Measurements from ENCODE around the gene NCS1. TPM values are rescaled to one million over a fixed set of nuclear protein-coding genes. Genes with fewer than 3 reads are reported as not detected.

The NCS1 gene
- total RNA-seq, 4 donors from 2014 or later, result 105 to 231 (median 127) TPM

- H3K27me3 ChIP-seq, result no peaks in the 10 kb centered on the region
- no peaks in the 10 kb centered on the region for H3K36me3 ChIP-seq
- no peaks in the 10 kb centered on the region for H3K9me3 ChIP-seq
- peaks cover 0 to 4% (median 0%) of the 10 kb centered on the region in 3 donors for H3K4me1 ChIP-seq
- 100% methylated on average over 2 to 3 of the region's 3 CpGs for WGBS, 2 donors (ENCODE audit: low coverage in 1 of 2)
- no peak overlapping the region for H3K4me3 ChIP-seq
- ATAC-seq, result no peak
- no peak overlapping the region for H3K27ac ChIP-seq
- TF ChIP-seq CTCF (IDR thresholded peaks at IDR 0.05), result no peak
- TF ChIP-seq POLR2A (IDR thresholded peaks at IDR 0.05), result no peak
- no peak for TF ChIP-seq EP300 (IDR thresholded peaks at IDR 0.05)
- no peak for TF ChIP-seq POLR2AphosphoS5 (IDR thresholded peaks at IDR 0.05)
Measured at GRCh38 chr9:130160862-130161470, 11.2 kb upstream of the NCS1 start.

GRCh38 chr9:130165579-130165978 is 6.6 kb upstream of the NCS1 start:
- H3K27ac ChIP-seq, result no peak overlapping the region
- no peak for ATAC-seq
- 91 to 100% methylated on average over 1 of the region's 1 CpG for WGBS, 2 donors (ENCODE audit: low coverage in 1 of 2)

GRCh38 chr9:130166399-130166798 is 5.8 kb upstream of the NCS1 start:
- WGBS, 2 donors (ENCODE audit: low coverage in 1 of 2), result 73 to 91% methylated on average over 3 to 4 of the region's 4 CpGs

More at GRCh38 chr9:130165579-130165978, 6.6 kb upstream of the NCS1 start:
- Histone ChIP-seq H3K4me1 (no peaks in the 10 kb centered on the region), H3K9me3 (no peaks in the 10 kb centered on the region), H3K4me3 (no peak overlapping the region), H3K27me3 (no peaks in the 10 kb centered on the region), H3K36me3 (no peaks in the 10 kb centered on the region)
- TF ChIP-seq CTCF (IDR thresholded peaks at IDR 0.05), result no peak
- no peak for TF ChIP-seq POLR2AphosphoS5 (IDR thresholded peaks at IDR 0.05)
- no peak for TF ChIP-seq POLR2A (IDR thresholded peaks at IDR 0.05)
- TF ChIP-seq EP300 (IDR thresholded peaks at IDR 0.05), result no peak

GRCh38 chr9:130167927-130168326 is 4.3 kb upstream of the NCS1 start:
- no peak overlapping the region for H3K4me3 ChIP-seq
- no peak overlapping the region for H3K27ac ChIP-seq
- ATAC-seq, result no peak
- no peaks in the 10 kb centered on the region for H3K9me3 ChIP-seq
- TF ChIP-seq POLR2A (IDR thresholded peaks at IDR 0.05) (no peak), EP300 (IDR thresholded peaks at IDR 0.05) (no peak), POLR2AphosphoS5 (IDR thresholded peaks at IDR 0.05) (no peak), CTCF (IDR thresholded peaks at IDR 0.05) (no peak)
- WGBS, 2 donors (ENCODE audit: low coverage in 1 of 2), result 75 to 88% methylated on average over 4 to 6 of the region's 6 CpGs
- H3K27me3 ChIP-seq, result no peaks in the 10 kb centered on the region
- H3K36me3 ChIP-seq, result no peaks in the 10 kb centered on the region
- peaks cover 0 to 13% (median 5%) of the 10 kb centered on the region in 3 donors for H3K4me1 ChIP-seq

More at GRCh38 chr9:130166399-130166798, 5.8 kb upstream of the NCS1 start:
- ATAC-seq, result no peak
- no peak overlapping the region for H3K27ac ChIP-seq
- no peaks in the 10 kb centered on the region for H3K27me3 ChIP-seq
- TF ChIP-seq POLR2A (IDR thresholded peaks at IDR 0.05) (no peak), EP300 (IDR thresholded peaks at IDR 0.05) (no peak), CTCF (IDR thresholded peaks at IDR 0.05) (no peak), POLR2AphosphoS5 (IDR thresholded peaks at IDR 0.05) (no peak)
- no peak overlapping the region for H3K4me3 ChIP-seq
- H3K9me3 ChIP-seq, result no peaks in the 10 kb centered on the region
- no peaks in the 10 kb centered on the region for H3K36me3 ChIP-seq
- peaks cover 0 to 3% (median 0%) of the 10 kb centered on the region in 3 donors for H3K4me1 ChIP-seq

Measured in gastroesophageal sphincter (tissue), 4 donors.